ENCODE measurements around the gene PHACTR4.
A peak's percentile ranks its signal among the peaks of the same experiment; 100 is the strongest.

Gene PHACTR4

GRCh38 chr1:28328228-28328648 lies 41.3 kb upstream of the PHACTR4 start:
- in situ Hi-C loops (cut with HindIII; ENCODE audit: low pct_ligation_motif_present, low sequenced_read_pairs) = no loop called here
- peak overlapping the region; percentile 77 for H3K27ac ChIP-seq
- H3K36me3 ChIP-seq (replicated peaks) = peaks cover 7% of the 10 kb centered on the region
- TF ChIP-seq CTCF (IDR thresholded peaks at IDR 0.05; ENCODE audit: low read depth, low read length, missing control alignments) = no peak
- peak overlapping the region; percentile 82 for H3K4me3 ChIP-seq (ENCODE audit: low read depth, low read length)
- H3K27me3 ChIP-seq (replicated peaks) = no peaks in the 10 kb centered on the region
- no peak for DNase-seq

- H3K27me3 ChIP-seq (replicated peaks) = no peaks in the 10 kb centered on the region
- DNase-seq = peak; percentile 20
- H3K4me3 ChIP-seq (ENCODE audit: low read depth, low read length) = peak overlapping the region; percentile 82
- peak overlapping the region; percentile 77 for H3K27ac ChIP-seq
- H3K36me3 ChIP-seq (replicated peaks) = peaks cover 9% of the 10 kb centered on the region
- TF ChIP-seq CTCF (IDR thresholded peaks at IDR 0.05; ENCODE audit: low read depth, low read length, missing control alignments) = peak; percentile 38
- in situ Hi-C loops (cut with HindIII; ENCODE audit: low pct_ligation_motif_present, low sequenced_read_pairs) = no loop called here
These were observed 40.0 kb upstream of the PHACTR4 start for GRCh38 chr1:28329395-28330153.

GRCh38 chr1:28338897-28339296 lies 30.6 kb upstream of the PHACTR4 start:
- no peak overlapping the region for H3K4me3 ChIP-seq (ENCODE audit: low read depth, low read length)
- no peak for DNase-seq
- H3K27me3 ChIP-seq (replicated peaks) = no peaks in the 10 kb centered on the region
- no peak overlapping the region for H3K27ac ChIP-seq
- in situ Hi-C loops (cut with HindIII; ENCODE audit: low pct_ligation_motif_present, low sequenced_read_pairs) = no loop called here
- peaks cover 9% of the 10 kb centered on the region for H3K36me3 ChIP-seq (replicated peaks)
- TF ChIP-seq CTCF (IDR thresholded peaks at IDR 0.05; ENCODE audit: low read depth, low read length, missing control alignments) = no peak

- DNase-seq = no peak
- in situ Hi-C loops (cut with HindIII; ENCODE audit: low pct_ligation_motif_present, low sequenced_read_pairs) = no loop called here
- no peak overlapping the region for H3K27ac ChIP-seq
- TF ChIP-seq CTCF (IDR thresholded peaks at IDR 0.05; ENCODE audit: low read depth, low read length, missing control alignments) = no peak
- peaks cover 8% of the 10 kb centered on the region for H3K36me3 ChIP-seq (replicated peaks)
- H3K4me3 ChIP-seq (ENCODE audit: low read depth, low read length) = no peak overlapping the region
- H3K27me3 ChIP-seq (replicated peaks) = no peaks in the 10 kb centered on the region
These were observed 30.0 kb upstream of the PHACTR4 start for GRCh38 chr1:28339551-28339950.

GRCh38 chr1:28340221-28340974 lies 29.1 kb upstream of the PHACTR4 start:
- no peak overlapping the region for H3K27ac ChIP-seq

More at GRCh38 chr1:28340221-28340974, 29.1 kb upstream of the PHACTR4 start:
- TF ChIP-seq CTCF (IDR thresholded peaks at IDR 0.05; ENCODE audit: low read depth, low read length, missing control alignments) = no peak
- DNase-seq = no peak
- Histone ChIP-seq H3K36me3 (replicated peaks) (peaks cover under 1% of the 10 kb centered on the region), H3K4me3 (ENCODE audit: low read depth, low read length) (no peak overlapping the region), H3K27me3 (replicated peaks) (no peaks in the 10 kb centered on the region)
- in situ Hi-C loops (cut with HindIII; ENCODE audit: low pct_ligation_motif_present, low sequenced_read_pairs) = no loop called here

Measured in brain microvascular endothelial cell (primary cell).